ENCODE data around the gene PHLDB3. TPM values are rescaled to one million over a fixed set of nuclear protein-coding genes. Genes with fewer than 3 reads are reported as not detected.

The PHLDB3 gene
- total RNA-seq, 3 donors from 2014 or later = 7.5 to 19.5 (median 15.1) TPM

GRCh38 chr19:43496960-43497359, 7.6 kb downstream of the PHLDB3 start:
- H3K9me3 ChIP-seq = no peaks in the 10 kb centered on the region
- no peak overlapping the region for H3K27ac ChIP-seq
- no peaks in the 10 kb centered on the region for H3K4me1 ChIP-seq
- H3K4me3 ChIP-seq = no peak overlapping the region
- no peaks in the 10 kb centered on the region for H3K27me3 ChIP-seq
- no peaks in the 10 kb centered on the region for H3K36me3 ChIP-seq
- DNase-seq (ENCODE audit: low spot score in 2 of 2) = no peak
- intact Hi-C loops (cut with DNase I; ENCODE audit: low total_unique reads) = no loop called here
- TF ChIP-seq, protein P1, sequence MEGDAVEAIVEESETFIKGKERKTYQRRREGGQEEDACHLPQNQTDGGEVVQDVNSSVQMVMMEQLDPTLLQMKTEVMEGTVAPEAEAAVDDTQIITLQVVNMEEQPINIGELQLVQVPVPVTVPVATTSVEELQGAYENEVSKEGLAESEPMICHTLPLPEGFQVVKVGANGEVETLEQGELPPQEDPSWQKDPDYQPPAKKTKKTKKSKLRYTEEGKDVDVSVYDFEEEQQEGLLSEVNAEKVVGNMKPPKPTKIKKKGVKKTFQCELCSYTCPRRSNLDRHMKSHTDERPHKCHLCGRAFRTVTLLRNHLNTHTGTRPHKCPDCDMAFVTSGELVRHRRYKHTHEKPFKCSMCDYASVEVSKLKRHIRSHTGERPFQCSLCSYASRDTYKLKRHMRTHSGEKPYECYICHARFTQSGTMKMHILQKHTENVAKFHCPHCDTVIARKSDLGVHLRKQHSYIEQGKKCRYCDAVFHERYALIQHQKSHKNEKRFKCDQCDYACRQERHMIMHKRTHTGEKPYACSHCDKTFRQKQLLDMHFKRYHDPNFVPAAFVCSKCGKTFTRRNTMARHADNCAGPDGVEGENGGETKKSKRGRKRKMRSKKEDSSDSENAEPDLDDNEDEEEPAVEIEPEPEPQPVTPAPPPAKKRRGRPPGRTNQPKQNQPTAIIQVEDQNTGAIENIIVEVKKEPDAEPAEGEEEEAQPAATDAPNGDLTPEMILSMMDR (IDR thresholded peaks at IDR 0.05) = no peak
- no peak for TF ChIP-seq POLR2A (IDR thresholded peaks at IDR 0.05)
- TF ChIP-seq POLR2AphosphoS5 (IDR thresholded peaks at IDR 0.05) = no peak

GRCh38 chr19:43495082-43495481, 9.5 kb downstream of the PHLDB3 start:
- TF ChIP-seq, protein P1 (IDR thresholded peaks at IDR 0.05) = no peak
- TF ChIP-seq POLR2A (IDR thresholded peaks at IDR 0.05) = no peak
- TF ChIP-seq POLR2AphosphoS5 (IDR thresholded peaks at IDR 0.05) = no peak
- Histone ChIP-seq H3K9me3 (no peaks in the 10 kb centered on the region), H3K4me3 (no peak overlapping the region), H3K36me3 (no peaks in the 10 kb centered on the region), H3K4me1 (no peaks in the 10 kb centered on the region), H3K27ac (no peak overlapping the region), H3K27me3 (no peaks in the 10 kb centered on the region)
- intact Hi-C loops (cut with DNase I; ENCODE audit: low total_unique reads) = no loop called here
- no peak for DNase-seq (ENCODE audit: low spot score in 2 of 2)

DNA sequence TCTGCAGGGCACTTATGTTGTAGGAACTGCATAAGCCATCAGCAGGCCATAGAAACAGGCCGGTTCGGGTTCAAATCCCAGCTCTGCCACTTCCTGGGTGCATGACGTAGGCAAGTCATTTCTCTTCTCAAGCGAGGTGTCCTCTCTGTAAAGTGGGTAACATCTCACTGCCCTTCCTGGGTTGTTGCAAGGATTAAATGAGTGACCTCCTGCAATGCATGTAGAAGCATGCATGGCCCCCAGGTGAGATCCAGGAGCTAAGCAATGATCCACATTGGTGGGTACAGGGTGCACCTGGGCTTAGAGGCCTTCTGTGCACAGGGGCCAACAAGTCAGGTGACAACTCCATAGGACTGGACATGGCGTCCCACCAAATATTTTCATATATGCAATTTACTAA, 13.8 kb downstream of the PHLDB3 start:
- intact Hi-C loops (cut with DNase I; ENCODE audit: low total_unique reads) = no loop called here
- H3K36me3 ChIP-seq = no peaks in the 10 kb centered on the region
- DNase-seq (ENCODE audit: low spot score in 2 of 2) = no peak
- H3K4me3 ChIP-seq = no peak overlapping the region
- no peaks in the 10 kb centered on the region for H3K4me1 ChIP-seq
- no peak overlapping the region for H3K27ac ChIP-seq
- no peaks in the 10 kb centered on the region for H3K9me3 ChIP-seq
- TF ChIP-seq POLR2AphosphoS5 (IDR thresholded peaks at IDR 0.05) = no peak
- no peak for TF ChIP-seq POLR2A (IDR thresholded peaks at IDR 0.05)
- TF ChIP-seq, protein P1 (IDR thresholded peaks at IDR 0.05) = no peak
- H3K27me3 ChIP-seq = no peaks in the 10 kb centered on the region

- intact Hi-C loops (cut with DNase I; ENCODE audit: low total_unique reads) = no loop called here
- DNase-seq (ENCODE audit: low spot score in 2 of 2) = no peak
- Histone ChIP-seq H3K27me3 (no peaks in the 10 kb centered on the region), H3K4me1 (no peaks in the 10 kb centered on the region), H3K4me3 (no peak overlapping the region), H3K36me3 (no peaks in the 10 kb centered on the region), H3K9me3 (no peaks in the 10 kb centered on the region), H3K27ac (no peak overlapping the region)
- TF ChIP-seq POLR2AphosphoS5 (IDR thresholded peaks at IDR 0.05) (no peak), POLR2A (IDR thresholded peaks at IDR 0.05) (no peak)
- TF ChIP-seq, protein P1 (IDR thresholded peaks at IDR 0.05) = no peak
Observed at GRCh38 chr19:43489979-43490599, 14.5 kb downstream of the PHLDB3 start.

DNA sequence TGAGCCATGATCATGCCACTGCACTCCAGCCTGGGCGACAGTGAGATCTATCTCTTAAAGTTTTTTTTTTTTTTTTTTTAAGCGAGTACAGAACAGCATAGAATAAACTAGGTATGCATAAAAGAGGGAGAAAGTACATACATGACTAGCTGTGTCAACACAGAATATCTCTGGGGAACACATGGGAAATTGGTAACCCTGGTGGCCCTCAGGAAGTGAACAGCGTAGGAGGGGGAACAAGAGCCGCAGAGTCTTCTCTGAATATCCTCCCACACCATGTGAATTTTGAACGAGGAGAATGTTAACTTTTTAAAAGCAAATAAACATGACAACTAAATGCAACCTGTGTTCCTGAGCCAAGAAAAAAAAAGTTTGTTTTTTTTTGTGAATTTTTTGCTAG, 15.2 kb downstream of the PHLDB3 start:
- DNase-seq (ENCODE audit: low spot score in 2 of 2) = no peak
- no peak for TF ChIP-seq POLR2AphosphoS5 (IDR thresholded peaks at IDR 0.05)
- TF ChIP-seq POLR2A (IDR thresholded peaks at IDR 0.05) = no peak
- TF ChIP-seq, protein P1 (IDR thresholded peaks at IDR 0.05) = no peak
- no peaks in the 10 kb centered on the region for H3K36me3 ChIP-seq
- H3K4me3 ChIP-seq = no peak overlapping the region
- H3K27me3 ChIP-seq = no peaks in the 10 kb centered on the region
- no peak overlapping the region for H3K27ac ChIP-seq
- intact Hi-C loops (cut with DNase I; ENCODE audit: low total_unique reads) = no loop called here
- no peaks in the 10 kb centered on the region for H3K4me1 ChIP-seq
- H3K9me3 ChIP-seq = no peaks in the 10 kb centered on the region

Data from breast epithelium (tissue), 4 donors.